GM12865 (cell line): ENCODE data around the gene BCL10.
"Not testable (repeated sequence)": the region's sequence is repeated elsewhere in the genome, so short reads cannot be mapped to it uniquely, and the experiment has no call there.

Experiments used
- DNase-seq: peaks from one replicate; pipeline ENCODE4 v3.0.0; 2010; ENCODE audit warnings: low read depth
- H3K4me3 ChIP-seq: 2 replicates; pipeline ENCODE4 v1.5.1; 2011; ENCODE audit warnings: mild to moderate bottlenecking, low read depth, low read length, control low read depth
- CTCF ChIP-seq: IDR thresholded peaks from 2 replicates; pipeline ENCODE4 v1.5.1; 2011; ENCODE audit warnings: low read length, control low read depth, low read depth, inconsistent platforms; ENCODE audit not compliant: insufficient read depth; ENCODE audit errors: missing control alignments

The BCL10 gene

GRCh38 chr1:85258536-85259117, 17.8 kb downstream of the BCL10 start:
- H3K4me3 ChIP-seq = peak overlapping the region; percentile 79
- TF ChIP-seq CTCF = no peak
- DNase-seq = peak; percentile 15

GRCh38 chr1:85249042-85249441, 27.4 kb downstream of the BCL10 start:
- not testable (repeated sequence) for DNase-seq, H3K4me3 ChIP-seq

GRCh38 chr1:85245891-85246290, 30.5 kb downstream of the BCL10 start:
- H3K4me3 ChIP-seq = no peak overlapping the region
- no peak for TF ChIP-seq CTCF
- no peak for DNase-seq

- DNase-seq = no peak
- H3K4me3 ChIP-seq = no peak overlapping the region
- no peak for TF ChIP-seq CTCF
Measured at GRCh38 chr1:85245456-85245855, 31.0 kb downstream of the BCL10 start.

GRCh38 chr1:85244271-85245061, 32.0 kb downstream of the BCL10 start:
- no peak overlapping the region for H3K4me3 ChIP-seq
- no peak for DNase-seq
- no peak for TF ChIP-seq CTCF

GRCh38 chr1:85243372-85243771, 33.1 kb downstream of the BCL10 start:
- TF ChIP-seq CTCF = no peak
- no peak overlapping the region for H3K4me3 ChIP-seq
- DNase-seq = no peak

- no peak for TF ChIP-seq CTCF
- no peak overlapping the region for H3K4me3 ChIP-seq
- no peak for DNase-seq
Measured at GRCh38 chr1:85240643-85241042, 35.8 kb downstream of the BCL10 start.
